Brain microvascular endothelial cell (primary cell): ENCODE measurements around the gene SLC9A8.

ENCODE experiments used
- DNase-seq: peaks from one replicate; pipeline ENCODE4 v3.0.0-alpha.2; 2020
- H3K27ac ChIP-seq: fragments of 250-450 bp; sonication (Bioruptor Pico); 2 replicates; pipeline ENCODE4 v1.5.1; 2020; ENCODE audit warnings: mild to moderate bottlenecking, moderate library complexity
- H3K27me3 ChIP-seq: fragments of 250-450 bp; sonication (Bioruptor Pico); replicated peaks from 2 replicates; pipeline ENCODE4 v1.5.1; 2020; ENCODE audit warnings: mild to moderate bottlenecking
- H3K36me3 ChIP-seq: fragments of 250-450 bp; sonication (Bioruptor Pico); replicated peaks from 2 replicates; pipeline ENCODE4 v1.5.1; 2020; ENCODE audit warnings: mild to moderate bottlenecking
- H3K4me3 ChIP-seq: 2 replicates; pipeline ENCODE4 v1.5.1; 2011; ENCODE audit warnings: low read depth, mild to moderate bottlenecking, control low read depth, low read length, moderate library complexity
- CTCF ChIP-seq: IDR thresholded peaks from 2 replicates; pipeline ENCODE4 v1.5.1; 2011; ENCODE audit warnings: low read depth, mild to moderate bottlenecking, moderate library complexity, low read length, control low read depth, inconsistent platforms; ENCODE audit errors: missing control alignments
- in situ Hi-C: cut with HindIII; loops from 2 replicates; pipeline ENCODE4 v1.10.0; 2017; ENCODE audit warnings: low sequenced_read_pairs, low pct_ligation_motif_present

SLC9A8 gene

DNA sequence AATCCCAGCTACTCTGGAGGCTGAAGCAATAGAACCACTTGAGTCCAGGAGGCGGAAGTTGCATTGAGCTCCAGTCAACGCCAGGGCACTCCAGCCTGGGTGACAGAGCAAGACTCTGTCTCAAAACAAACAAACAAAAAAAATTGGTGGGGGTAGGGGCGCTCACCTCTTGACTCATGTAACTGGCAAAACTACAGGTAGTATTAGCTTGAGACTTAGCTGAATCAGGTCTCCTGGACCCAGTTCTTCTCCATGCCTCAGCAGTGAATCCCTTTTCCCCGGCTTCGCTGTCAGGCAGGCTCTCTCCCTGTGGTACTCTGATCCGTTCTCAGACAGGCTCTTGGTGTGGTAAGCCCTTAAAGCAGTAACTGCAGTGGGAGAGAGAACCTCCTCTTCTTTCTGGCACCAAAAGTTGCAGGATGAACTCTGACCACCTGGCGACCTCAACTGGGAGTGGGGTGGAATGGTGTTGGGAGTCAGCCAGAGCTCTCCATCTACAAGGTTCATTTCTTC is 12.9 kb downstream of the SLC9A8 start:
- H3K36me3 ChIP-seq: peaks cover 12% of the 10 kb centered on the region
- no peak for DNase-seq
- no peak overlapping the region for H3K4me3 ChIP-seq
- in situ Hi-C loops: no loop called here
- no peak for TF ChIP-seq CTCF
- H3K27ac ChIP-seq: no peak overlapping the region
- H3K27me3 ChIP-seq: no peaks in the 10 kb centered on the region

DNA sequence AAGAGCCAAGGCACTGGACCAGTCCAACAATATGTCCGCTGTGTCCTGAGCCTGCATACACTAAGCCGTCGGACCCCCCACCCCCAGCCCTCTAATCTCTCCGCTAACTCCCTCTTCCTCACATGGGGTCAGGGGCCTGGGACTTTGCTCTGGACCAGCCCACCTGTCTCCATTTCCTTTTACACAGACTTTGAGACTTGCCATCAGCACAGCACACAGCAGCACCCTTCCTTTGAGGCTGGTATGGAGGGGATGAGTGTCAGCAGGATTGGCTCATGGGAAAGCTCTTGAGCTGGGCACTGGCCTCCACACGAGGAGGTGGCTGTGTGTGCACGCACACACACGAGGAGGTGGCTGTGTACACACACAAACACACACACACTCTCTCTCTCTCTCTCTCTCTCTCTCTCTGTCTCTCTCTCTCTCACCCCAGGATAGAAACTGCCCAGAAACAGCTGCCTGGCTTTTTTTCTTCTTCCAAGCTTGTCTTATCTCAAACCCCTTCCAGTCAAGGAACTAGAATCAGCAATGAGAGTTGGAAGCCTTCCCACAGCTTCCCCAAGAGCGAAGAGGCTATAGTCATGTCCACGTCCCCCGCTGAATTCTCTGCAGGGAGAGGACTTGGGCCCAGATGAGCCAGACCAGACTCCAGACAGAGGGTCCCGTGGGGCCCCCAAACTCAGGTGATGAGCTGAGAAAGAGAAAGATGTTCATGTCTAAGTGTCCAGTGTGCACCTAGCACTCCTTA is 18.6 kb downstream of the SLC9A8 start:
- Histone ChIP-seq H3K27me3 (no peaks in the 10 kb centered on the region), H3K27ac (no peak overlapping the region), H3K36me3 (no peaks in the 10 kb centered on the region), H3K4me3 (no peak overlapping the region)
- TF ChIP-seq CTCF: no peak
- in situ Hi-C loops: no loop called here
- peak; percentile 18 for DNase-seq

DNA sequence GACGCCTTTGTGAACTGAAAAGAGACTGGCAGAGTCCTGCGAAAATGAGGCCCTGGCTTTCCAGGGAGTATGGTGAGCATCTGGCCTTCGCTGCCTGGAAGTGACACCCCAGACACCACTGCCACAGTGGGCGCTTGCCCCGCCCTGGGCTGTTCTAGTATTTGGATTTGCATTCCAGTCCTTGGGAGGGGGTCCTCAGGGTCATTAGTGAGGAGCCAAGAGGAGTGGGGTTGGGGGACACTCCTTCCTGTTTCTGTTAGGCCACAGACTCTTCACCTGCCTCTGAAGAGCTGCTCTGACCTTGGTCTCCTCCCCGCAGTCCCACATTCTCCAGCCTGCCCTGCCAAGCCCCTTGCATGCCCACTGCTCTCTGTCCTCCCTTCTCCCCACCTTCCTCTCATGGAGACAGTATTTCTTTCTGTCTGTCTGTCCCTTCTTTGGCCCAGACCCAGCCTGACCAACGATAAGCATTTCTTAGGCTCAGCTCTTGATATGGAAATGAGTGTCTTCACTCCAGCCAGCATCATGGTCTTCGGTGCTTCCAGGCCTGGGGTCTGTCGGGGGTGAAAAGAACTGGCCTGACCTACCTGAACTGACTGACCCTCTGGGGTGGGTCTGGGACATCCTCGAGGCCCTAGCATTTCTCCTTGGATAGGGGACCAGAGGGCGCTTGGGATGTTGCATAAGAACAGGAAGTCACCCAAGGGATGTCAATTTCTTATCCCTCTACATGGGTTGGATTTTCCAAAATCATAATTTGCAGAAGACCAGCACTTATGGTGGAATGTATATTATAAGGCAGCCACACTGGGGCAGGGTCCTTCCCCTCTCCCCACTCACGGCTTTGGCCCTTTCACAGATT is 19.4 kb downstream of the SLC9A8 start:
- no peaks in the 10 kb centered on the region for H3K36me3 ChIP-seq
- no peak overlapping the region for H3K4me3 ChIP-seq
- in situ Hi-C loops: no loop called here
- no peaks in the 10 kb centered on the region for H3K27me3 ChIP-seq
- no peak overlapping the region for H3K27ac ChIP-seq
- no peak for DNase-seq
- no peak for TF ChIP-seq CTCF

- no peak overlapping the region for H3K4me3 ChIP-seq
- DNase-seq: no peak
- H3K36me3 ChIP-seq: no peaks in the 10 kb centered on the region
- no peaks in the 10 kb centered on the region for H3K27me3 ChIP-seq
- no peak for TF ChIP-seq CTCF
- in situ Hi-C loops: no loop called here
- H3K27ac ChIP-seq: no peak overlapping the region
Observed at GRCh38 chr20:49832632-49833327, 20.2 kb downstream of the SLC9A8 start.

GRCh38 chr20:49833483-49833882 is 20.9 kb downstream of the SLC9A8 start:
- no peak for DNase-seq
- no peak overlapping the region for H3K27ac ChIP-seq
- in situ Hi-C loops: no loop called here
- TF ChIP-seq CTCF: no peak
- H3K27me3 ChIP-seq: no peaks in the 10 kb centered on the region
- H3K4me3 ChIP-seq: no peak overlapping the region
- no peaks in the 10 kb centered on the region for H3K36me3 ChIP-seq
